Heart left ventricle (tissue), 13 donors: ENCODE results near the gene ARFGAP2.

Experiments used
- CTCF ChIP-seq, 12 donors: fragments of 200-600 bp; sonication (generic) in 4 of 12; IDR thresholded peaks; one replicate each; pipeline versions ENCODE4 v1.5.0 to v1.8.0; 2018 to 2022; ENCODE audit warnings: antibody characterized with exemption in 12 of 12, mild to moderate bottlenecking in 5 of 12
- POLR2A ChIP-seq, 2 donors: fragments of 450-650 bp; IDR thresholded peaks; one replicate each; pipeline ENCODE4 v1.6.1; 2017; ENCODE audit warnings: antibody characterized with exemption in 2 of 2, mild to moderate bottlenecking in 2 of 2, moderate library complexity in 2 of 2
- donor health status: ischemic (EF 13 %, LVEDD 7.1; RV severe dilation, severe dysfunction).
- donor health status: DM: no; HTN: yes; CAD: no.
- donor health status: DM: no; HTN: no; CAD: no.
- donor health status: ischemic (EF 25% LVEDD 6.9; RV normal size, moderate dysfunction).
- donor health status: ischemic (EF 25% LVEDD 5.7; RV mildly dilated, moderate dysfunction).
- donor health status: ischemic (EF 35%, LVEDD 5.7; RV mildly dilated, moderate dysfunction).
- donor health status: nonischemic (EF 11% LVEDD 7.7; RV severe dilation, severe dysfunction).
- donor health status: DM: yes; HTN: yes; CAD: no.
- donor health status: PGD.
- donor health status: ischemic (EF 29% LVEDD 5.4; RV normal size, mild dysfunction).
- donor health status: nonischemic (EF 23%, LVEDD 6.1; RV moderate dilation, normal function).

DNA sequence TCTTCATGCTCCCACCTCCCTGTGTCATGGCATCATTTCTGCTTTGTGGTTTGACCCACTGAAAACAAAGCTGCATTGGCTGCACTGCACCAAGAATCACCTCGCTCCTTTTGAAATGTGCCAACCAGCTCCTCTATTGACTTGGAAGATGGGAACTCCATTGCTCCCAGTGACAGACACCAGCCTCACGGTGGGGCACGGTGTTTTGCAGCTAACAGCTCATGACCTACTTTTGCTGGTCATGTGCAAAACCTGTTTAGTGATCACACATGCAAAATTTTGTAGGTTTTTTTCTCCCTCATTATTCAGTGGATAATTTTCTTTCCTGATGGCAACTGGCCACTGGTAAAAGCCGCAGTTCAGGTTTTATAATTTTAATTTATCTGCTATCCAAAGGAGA lies 36.8 kb downstream of the ARFGAP2 start:
- no peak for TF ChIP-seq CTCF (IDR thresholded peaks at IDR 0.05)
- TF ChIP-seq POLR2A (IDR thresholded peaks at IDR 0.05): no peak
